HEK293 (cell line): ENCODE measurements around the gene RAB8A.

Experiments
- CTCF ChIA-PET: fragments of 350-600 bp; formaldehyde crosslinking; extraction: SDS; loops from one replicate; lab custom pipeline; 2021; ENCODE audit warnings: antibody characterized with exemption; lab: Yijun Ruan, JAX
- POLR2A ChIA-PET: fragments of 300-600 bp; formaldehyde crosslinking; extraction: SDS; loops from one replicate; lab custom pipeline; 2020; ENCODE audit warnings: antibody characterized with exemption, inconsistent platforms; lab: Yijun Ruan, JAX
- H3K27ac ChIP-seq: fragments of 200-500 bp; sonication (Bioruptor generic); 2 replicates; pipeline ENCODE4 v1.5.1; 2014; ENCODE audit warnings: low read depth, low read length, control low read depth, inconsistent platforms; ENCODE audit errors: extremely low read depth
- H3K36me3 ChIP-seq, 2 experiments: fragments of 200-500 bp in 1 of 2; sonication (Bioruptor generic) in 1 of 2; 1 replicate in 1 of 2; 2 replicates in 1 of 2; pipeline ENCODE4 v1.5.1; 2014 to 2017; ENCODE audit warnings: inconsistent platforms in 2 of 2, low read length in 2 of 2; ENCODE audit not compliant: control insufficient read depth in 2 of 2, insufficient read depth in 1 of 2
- H3K4me1 ChIP-seq: fragments of 200-500 bp; sonication (Bioruptor generic); 2 replicates; pipeline ENCODE4 v1.5.1; 2014; ENCODE audit warnings: mild to moderate bottlenecking, low read length, inconsistent platforms; ENCODE audit not compliant: control insufficient read depth, insufficient read depth
- H3K4me3 ChIP-seq: 2 replicates; pipeline ENCODE4 v1.5.1; 2011; ENCODE audit warnings: low read depth, mild to moderate bottlenecking, control low read depth, low read length, moderate library complexity
- H3K9me3 ChIP-seq: fragments of 200-500 bp; sonication (Bioruptor generic); 2 replicates; pipeline ENCODE4 v1.5.1; 2014; ENCODE audit warnings: low read depth, low read length, inconsistent platforms; ENCODE audit not compliant: control insufficient read depth, insufficient read depth
- BCL11B ChIP-seq: fragments of 450-650 bp; formaldehyde crosslinking; IDR thresholded peaks from 2 replicates; pipeline ENCODE4 v1.5.1; 2016; ENCODE audit warnings: low read depth, missing biosample characterization, missing genetic modification characterization
- GLIS2 ChIP-seq: fragments of 450-650 bp; formaldehyde crosslinking; IDR thresholded peaks from 2 replicates; pipeline ENCODE4 v1.5.1; 2016; ENCODE audit warnings: missing biosample characterization, missing genetic modification characterization
- REPIN1 ChIP-seq: fragments of 450-650 bp; formaldehyde crosslinking; IDR thresholded peaks from 2 replicates; pipeline ENCODE4 v1.5.1; 2017; ENCODE audit warnings: missing biosample characterization, missing genetic modification characterization, low read depth
- ZNF138 ChIP-seq: fragments of 450-650 bp; formaldehyde crosslinking; IDR thresholded peaks from 2 replicates; pipeline ENCODE4 v1.5.1; 2016; ENCODE audit warnings: missing biosample characterization, missing genetic modification characterization, borderline replicate concordance
- ZNF146 ChIP-seq: fragments of 450-650 bp; formaldehyde crosslinking; IDR thresholded peaks from 2 replicates; pipeline ENCODE4 v1.5.1; 2016; ENCODE audit warnings: missing biosample characterization, missing genetic modification characterization
- ZNF19 ChIP-seq: fragments of 450-650 bp; formaldehyde crosslinking; IDR thresholded peaks from 2 replicates; pipeline ENCODE4; 2016; ENCODE audit warnings: missing biosample characterization, missing genetic modification characterization, low read depth
- ZNF747 ChIP-seq: fragments of 450-650 bp; formaldehyde crosslinking; IDR thresholded peaks from 2 replicates; pipeline ENCODE4 v1.5.1; 2016; ENCODE audit warnings: missing biosample characterization, missing genetic modification characterization
- TF ChIP-seq, protein P1 (sequence below): fragments of 450-650 bp; formaldehyde crosslinking; IDR thresholded peaks from 2 replicates; pipeline ENCODE4 v1.5.1; 2016; ENCODE audit warnings: missing biosample characterization, missing genetic modification characterization, low read depth
- TF ChIP-seq, protein P2 (sequence below): fragments of 450-650 bp; formaldehyde crosslinking; optimal IDR thresholded peaks from 2 replicates; pipeline ENCODE3; 2016; ENCODE audit warnings: missing biosample characterization, mild to moderate bottlenecking, missing genetic modification characterization
- TF ChIP-seq, protein P3 (sequence below): fragments of 450-650 bp; IDR thresholded peaks from 2 replicates; pipeline ENCODE4 v1.5.1; 2018; ENCODE audit warnings: missing biosample characterization, missing genetic modification characterization
- TF ChIP-seq, protein P4 (sequence below): fragments of 450-650 bp; formaldehyde crosslinking; IDR thresholded peaks from 2 replicates; pipeline ENCODE4 v1.5.1; 2016; ENCODE audit warnings: missing biosample characterization, missing genetic modification characterization
- TF ChIP-seq, protein P5 (sequence below): fragments of 450-650 bp; formaldehyde crosslinking; IDR thresholded peaks from 2 replicates; pipeline ENCODE4 v1.5.1; 2016; ENCODE audit warnings: missing biosample characterization, missing genetic modification characterization
- TF ChIP-seq, protein P6 (sequence below): fragments of 450-650 bp; formaldehyde crosslinking; IDR thresholded peaks from 2 replicates; pipeline ENCODE4 v1.5.1; 2016; ENCODE audit warnings: missing biosample characterization, missing genetic modification characterization

RAB8A gene

DNA sequence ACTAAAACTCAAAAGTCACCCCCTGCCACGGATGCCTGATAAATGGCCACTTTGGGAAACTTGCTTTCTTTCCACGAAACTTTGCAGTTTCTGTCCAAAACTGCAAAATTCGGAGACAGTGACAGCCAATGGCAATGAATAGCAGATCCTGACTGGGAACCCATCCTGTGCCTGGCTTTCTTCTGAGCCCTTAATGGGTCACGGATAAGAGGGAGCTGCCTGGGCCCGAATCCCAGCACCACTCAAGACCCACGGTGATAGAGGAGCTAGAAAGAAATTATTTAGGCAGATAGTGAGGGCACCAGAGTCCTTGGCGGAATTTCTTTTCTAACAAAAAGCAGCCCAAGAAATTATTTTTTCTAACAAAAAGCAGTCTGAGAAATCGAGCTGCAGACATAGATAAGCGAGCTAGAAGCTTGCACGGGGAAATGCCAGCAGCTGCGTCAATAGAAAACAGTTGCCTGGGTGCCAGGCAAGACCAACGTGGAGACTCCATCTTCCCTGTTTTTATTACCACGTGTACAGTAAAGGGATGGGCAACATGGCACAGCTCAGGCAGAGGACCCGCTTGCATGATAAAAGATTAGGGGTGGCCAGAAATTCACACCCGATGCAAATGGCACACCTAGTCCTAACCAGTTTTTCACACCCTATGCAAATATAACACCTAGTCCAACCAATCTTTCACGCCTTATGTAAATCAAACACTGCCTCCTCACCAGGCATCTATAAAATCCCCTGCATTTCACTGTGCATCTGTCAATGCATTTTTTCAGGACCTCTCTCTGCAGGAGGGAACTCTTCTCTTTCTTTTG lies 24.7 kb downstream of the RAB8A start:
- CTCF ChIA-PET, result interaction anchor here (0.5 to 0.7 kb wide), 2 partner anchors 28 to 79 kb away, joined by 3 read pairs; no protein-coding TSS in a partner anchor
- H3K36me3 ChIP-seq, result peaks cover 9 to 33% of the 10 kb centered on the region in 2 experiments
- H3K9me3 ChIP-seq, result no peaks in the 10 kb centered on the region
- TF ChIP-seq ZNF19, result no peak
- TF ChIP-seq, protein P1, sequence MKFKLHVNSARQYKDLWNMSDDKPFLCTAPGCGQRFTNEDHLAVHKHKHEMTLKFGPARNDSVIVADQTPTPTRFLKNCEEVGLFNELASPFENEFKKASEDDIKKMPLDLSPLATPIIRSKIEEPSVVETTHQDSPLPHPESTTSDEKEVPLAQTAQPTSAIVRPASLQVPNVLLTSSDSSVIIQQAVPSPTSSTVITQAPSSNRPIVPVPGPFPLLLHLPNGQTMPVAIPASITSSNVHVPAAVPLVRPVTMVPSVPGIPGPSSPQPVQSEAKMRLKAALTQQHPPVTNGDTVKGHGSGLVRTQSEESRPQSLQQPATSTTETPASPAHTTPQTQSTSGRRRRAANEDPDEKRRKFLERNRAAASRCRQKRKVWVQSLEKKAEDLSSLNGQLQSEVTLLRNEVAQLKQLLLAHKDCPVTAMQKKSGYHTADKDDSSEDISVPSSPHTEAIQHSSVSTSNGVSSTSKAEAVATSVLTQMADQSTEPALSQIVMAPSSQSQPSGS (tag by site-specific recombination), result no peak
- TF ChIP-seq, protein P2, sequence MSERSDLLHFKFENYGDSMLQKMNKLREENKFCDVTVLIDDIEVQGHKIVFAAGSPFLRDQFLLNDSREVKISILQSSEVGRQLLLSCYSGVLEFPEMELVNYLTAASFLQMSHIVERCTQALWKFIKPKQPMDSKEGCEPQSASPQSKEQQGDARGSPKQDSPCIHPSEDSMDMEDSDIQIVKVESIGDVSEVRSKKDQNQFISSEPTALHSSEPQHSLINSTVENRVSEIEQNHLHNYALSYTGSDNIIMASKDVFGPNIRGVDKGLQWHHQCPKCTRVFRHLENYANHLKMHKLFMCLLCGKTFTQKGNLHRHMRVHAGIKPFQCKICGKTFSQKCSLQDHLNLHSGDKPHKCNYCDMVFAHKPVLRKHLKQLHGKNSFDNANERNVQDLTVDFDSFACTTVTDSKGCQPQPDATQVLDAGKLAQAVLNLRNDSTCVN (tag by site-specific recombination), result no peak
- TF ChIP-seq, protein P3, sequence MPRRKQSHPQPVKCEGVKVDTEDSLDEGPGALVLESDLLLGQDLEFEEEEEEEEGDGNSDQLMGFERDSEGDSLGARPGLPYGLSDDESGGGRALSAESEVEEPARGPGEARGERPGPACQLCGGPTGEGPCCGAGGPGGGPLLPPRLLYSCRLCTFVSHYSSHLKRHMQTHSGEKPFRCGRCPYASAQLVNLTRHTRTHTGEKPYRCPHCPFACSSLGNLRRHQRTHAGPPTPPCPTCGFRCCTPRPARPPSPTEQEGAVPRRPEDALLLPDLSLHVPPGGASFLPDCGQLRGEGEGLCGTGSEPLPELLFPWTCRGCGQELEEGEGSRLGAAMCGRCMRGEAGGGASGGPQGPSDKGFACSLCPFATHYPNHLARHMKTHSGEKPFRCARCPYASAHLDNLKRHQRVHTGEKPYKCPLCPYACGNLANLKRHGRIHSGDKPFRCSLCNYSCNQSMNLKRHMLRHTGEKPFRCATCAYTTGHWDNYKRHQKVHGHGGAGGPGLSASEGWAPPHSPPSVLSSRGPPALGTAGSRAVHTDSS, result no peak
- TF ChIP-seq, protein P4, sequence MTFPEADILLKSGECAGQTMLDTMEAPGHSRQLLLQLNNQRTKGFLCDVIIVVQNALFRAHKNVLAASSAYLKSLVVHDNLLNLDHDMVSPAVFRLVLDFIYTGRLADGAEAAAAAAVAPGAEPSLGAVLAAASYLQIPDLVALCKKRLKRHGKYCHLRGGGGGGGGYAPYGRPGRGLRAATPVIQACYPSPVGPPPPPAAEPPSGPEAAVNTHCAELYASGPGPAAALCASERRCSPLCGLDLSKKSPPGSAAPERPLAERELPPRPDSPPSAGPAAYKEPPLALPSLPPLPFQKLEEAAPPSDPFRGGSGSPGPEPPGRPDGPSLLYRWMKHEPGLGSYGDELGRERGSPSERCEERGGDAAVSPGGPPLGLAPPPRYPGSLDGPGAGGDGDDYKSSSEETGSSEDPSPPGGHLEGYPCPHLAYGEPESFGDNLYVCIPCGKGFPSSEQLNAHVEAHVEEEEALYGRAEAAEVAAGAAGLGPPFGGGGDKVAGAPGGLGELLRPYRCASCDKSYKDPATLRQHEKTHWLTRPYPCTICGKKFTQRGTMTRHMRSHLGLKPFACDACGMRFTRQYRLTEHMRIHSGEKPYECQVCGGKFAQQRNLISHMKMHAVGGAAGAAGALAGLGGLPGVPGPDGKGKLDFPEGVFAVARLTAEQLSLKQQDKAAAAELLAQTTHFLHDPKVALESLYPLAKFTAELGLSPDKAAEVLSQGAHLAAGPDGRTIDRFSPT (tag by site-specific recombination), result no peak
- TF ChIP-seq ZNF138 (tag by site-specific recombination), result no peak
- no peak for TF ChIP-seq REPIN1 (tag by site-specific recombination)
- TF ChIP-seq ZNF146 (tag by site-specific recombination), result no peak
- TF ChIP-seq, protein P5, sequence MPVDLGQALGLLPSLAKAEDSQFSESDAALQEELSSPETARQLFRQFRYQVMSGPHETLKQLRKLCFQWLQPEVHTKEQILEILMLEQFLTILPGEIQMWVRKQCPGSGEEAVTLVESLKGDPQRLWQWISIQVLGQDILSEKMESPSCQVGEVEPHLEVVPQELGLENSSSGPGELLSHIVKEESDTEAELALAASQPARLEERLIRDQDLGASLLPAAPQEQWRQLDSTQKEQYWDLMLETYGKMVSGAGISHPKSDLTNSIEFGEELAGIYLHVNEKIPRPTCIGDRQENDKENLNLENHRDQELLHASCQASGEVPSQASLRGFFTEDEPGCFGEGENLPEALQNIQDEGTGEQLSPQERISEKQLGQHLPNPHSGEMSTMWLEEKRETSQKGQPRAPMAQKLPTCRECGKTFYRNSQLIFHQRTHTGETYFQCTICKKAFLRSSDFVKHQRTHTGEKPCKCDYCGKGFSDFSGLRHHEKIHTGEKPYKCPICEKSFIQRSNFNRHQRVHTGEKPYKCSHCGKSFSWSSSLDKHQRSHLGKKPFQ (tag by site-specific recombination), result no peak
- no peak for TF ChIP-seq BCL11B (tag by site-specific recombination)
- TF ChIP-seq, protein P6, sequence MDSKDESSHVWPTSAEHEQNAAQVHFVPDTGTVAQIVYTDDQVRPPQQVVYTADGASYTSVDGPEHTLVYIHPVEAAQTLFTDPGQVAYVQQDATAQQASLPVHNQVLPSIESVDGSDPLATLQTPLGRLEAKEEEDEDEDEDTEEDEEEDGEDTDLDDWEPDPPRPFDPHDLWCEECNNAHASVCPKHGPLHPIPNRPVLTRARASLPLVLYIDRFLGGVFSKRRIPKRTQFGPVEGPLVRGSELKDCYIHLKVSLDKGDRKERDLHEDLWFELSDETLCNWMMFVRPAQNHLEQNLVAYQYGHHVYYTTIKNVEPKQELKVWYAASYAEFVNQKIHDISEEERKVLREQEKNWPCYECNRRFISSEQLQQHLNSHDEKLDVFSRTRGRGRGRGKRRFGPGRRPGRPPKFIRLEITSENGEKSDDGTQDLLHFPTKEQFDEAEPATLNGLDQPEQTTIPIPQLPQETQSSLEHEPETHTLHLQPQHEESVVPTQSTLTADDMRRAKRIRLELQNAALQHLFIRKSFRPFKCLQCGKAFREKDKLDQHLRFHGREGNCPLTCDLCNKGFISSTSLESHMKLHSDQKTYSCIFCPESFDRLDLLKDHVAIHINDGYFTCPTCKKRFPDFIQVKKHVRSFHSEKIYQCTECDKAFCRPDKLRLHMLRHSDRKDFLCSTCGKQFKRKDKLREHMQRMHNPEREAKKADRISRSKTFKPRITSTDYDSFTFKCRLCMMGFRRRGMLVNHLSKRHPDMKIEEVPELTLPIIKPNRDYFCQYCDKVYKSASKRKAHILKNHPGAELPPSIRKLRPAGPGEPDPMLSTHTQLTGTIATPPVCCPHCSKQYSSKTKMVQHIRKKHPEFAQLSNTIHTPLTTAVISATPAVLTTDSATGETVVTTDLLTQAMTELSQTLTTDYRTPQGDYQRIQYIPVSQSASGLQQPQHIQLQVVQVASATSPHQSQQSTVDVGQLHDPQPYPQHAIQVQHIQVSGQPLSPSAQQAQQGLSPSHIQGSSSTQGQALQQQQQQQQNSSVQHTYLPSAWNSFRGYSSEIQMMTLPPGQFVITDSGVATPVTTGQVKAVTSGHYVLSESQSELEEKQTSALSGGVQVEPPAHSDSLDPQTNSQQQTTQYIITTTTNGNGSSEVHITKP, result no peak
- TF ChIP-seq GLIS2 (tag by site-specific recombination), result no peak
- no peak for TF ChIP-seq ZNF747 (tag by site-specific recombination)
- no peak overlapping the region for H3K27ac ChIP-seq
- POLR2A ChIA-PET, result interaction anchor here (0.6 kb wide), 1 partner anchor 16 kb away, joined by 3 read pairs; no protein-coding TSS in a partner anchor
- no peak overlapping the region for H3K4me3 ChIP-seq
- H3K4me1 ChIP-seq, result no peaks in the 10 kb centered on the region
